Measurements from ENCODE around the gene SPRED2. TPM values are rescaled to one million over a fixed set of nuclear protein-coding genes. Genes with fewer than 3 reads are reported as not detected.

SPRED2 gene
- polyA plus RNA-seq, 2 of the 4 experiments (the other 2 are of a cell fraction) = 20.6 to 29.3 TPM

DNA sequence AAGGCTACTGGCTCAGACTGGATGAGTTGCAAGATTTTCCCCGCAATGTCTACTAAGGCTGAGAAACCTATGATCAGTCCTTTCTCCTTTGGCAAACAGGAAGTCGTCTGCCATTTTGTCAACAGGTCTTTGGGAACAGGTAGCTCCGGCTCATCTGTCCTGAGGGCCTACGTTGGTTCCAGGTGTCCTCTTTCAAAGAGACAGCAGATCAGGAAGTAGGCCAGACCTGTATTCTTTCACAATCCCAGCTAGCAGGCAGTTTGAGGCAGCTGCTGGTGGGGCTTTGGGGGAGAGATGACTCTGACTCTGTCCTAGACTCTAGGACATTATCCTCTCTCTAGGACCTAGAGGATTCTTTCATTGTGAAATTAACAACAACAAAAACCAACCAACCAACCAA lies 106.1 kb downstream of the SPRED2 start:
- ChIA-PET CTCF (interaction anchor here (0.9 to 1.5 kb wide), 3 partner anchors 15 to 135 kb away, joined by 3 to 4 read pairs (median 3); no protein-coding TSS in a partner anchor), POLR2A (no interaction called here)
- Histone ChIP-seq H3K4me1 (peaks cover 2% of the 10 kb centered on the region; the same call in 2 of the 3 replicates), H3K4me3 (no peak overlapping the region), H3K4me2 (no peak overlapping the region), H3K27ac (no peak overlapping the region), H3K9me3 (no peaks in the 10 kb centered on the region)
- no peak for DNase-seq (ENCODE audit: low read depth in 1 of 2, low spot score in 1 of 2)
- ATAC-seq = no peak
- 90% methylated on average over 4 of the region's 4 CpGs for WGBS (ENCODE audit: missing lambda C conversion rate)
- no peak for TF ChIP-seq CBX2 (IDR thresholded peaks at IDR 0.05; ENCODE audit: borderline replicate concordance, low read depth)
- no peak for TF ChIP-seq CHD2 (IDR thresholded peaks at IDR 0.05; ENCODE audit: low read length, partially characterized antibody)
- no peak for TF ChIP-seq HOXB13 (CRISPR knock-in tag; IDR thresholded peaks at IDR 0.05; ENCODE audit: low read depth)
- TF ChIP-seq MAFK (IDR thresholded peaks at IDR 0.05; ENCODE audit: partially characterized antibody) = no peak
- no peak for TF ChIP-seq FOXS1 (CRISPR knock-in tag; IDR thresholded peaks at IDR 0.05)
- TF ChIP-seq, protein P1, sequence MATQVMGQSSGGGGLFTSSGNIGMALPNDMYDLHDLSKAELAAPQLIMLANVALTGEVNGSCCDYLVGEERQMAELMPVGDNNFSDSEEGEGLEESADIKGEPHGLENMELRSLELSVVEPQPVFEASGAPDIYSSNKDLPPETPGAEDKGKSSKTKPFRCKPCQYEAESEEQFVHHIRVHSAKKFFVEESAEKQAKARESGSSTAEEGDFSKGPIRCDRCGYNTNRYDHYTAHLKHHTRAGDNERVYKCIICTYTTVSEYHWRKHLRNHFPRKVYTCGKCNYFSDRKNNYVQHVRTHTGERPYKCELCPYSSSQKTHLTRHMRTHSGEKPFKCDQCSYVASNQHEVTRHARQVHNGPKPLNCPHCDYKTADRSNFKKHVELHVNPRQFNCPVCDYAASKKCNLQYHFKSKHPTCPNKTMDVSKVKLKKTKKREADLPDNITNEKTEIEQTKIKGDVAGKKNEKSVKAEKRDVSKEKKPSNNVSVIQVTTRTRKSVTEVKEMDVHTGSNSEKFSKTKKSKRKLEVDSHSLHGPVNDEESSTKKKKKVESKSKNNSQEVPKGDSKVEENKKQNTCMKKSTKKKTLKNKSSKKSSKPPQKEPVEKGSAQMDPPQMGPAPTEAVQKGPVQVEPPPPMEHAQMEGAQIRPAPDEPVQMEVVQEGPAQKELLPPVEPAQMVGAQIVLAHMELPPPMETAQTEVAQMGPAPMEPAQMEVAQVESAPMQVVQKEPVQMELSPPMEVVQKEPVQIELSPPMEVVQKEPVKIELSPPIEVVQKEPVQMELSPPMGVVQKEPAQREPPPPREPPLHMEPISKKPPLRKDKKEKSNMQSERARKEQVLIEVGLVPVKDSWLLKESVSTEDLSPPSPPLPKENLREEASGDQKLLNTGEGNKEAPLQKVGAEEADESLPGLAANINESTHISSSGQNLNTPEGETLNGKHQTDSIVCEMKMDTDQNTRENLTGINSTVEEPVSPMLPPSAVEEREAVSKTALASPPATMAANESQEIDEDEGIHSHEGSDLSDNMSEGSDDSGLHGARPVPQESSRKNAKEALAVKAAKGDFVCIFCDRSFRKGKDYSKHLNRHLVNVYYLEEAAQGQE (IDR thresholded peaks at IDR 0.05) = no peak
- no peak for TF ChIP-seq TP53 (CRISPR knock-in tag; IDR thresholded peaks at IDR 0.05)
- TF ChIP-seq, protein P2, sequence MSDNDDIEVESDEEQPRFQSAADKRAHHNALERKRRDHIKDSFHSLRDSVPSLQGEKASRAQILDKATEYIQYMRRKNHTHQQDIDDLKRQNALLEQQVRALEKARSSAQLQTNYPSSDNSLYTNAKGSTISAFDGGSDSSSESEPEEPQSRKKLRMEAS (IDR thresholded peaks at IDR 0.05) = no peak
- TF ChIP-seq TFCP2L1 (CRISPR knock-in tag; IDR thresholded peaks at IDR 0.05) = no peak
- TF ChIP-seq EP300 (IDR thresholded peaks at IDR 0.05) = no peak
- no peak for TF ChIP-seq JUNB (IDR thresholded peaks at IDR 0.05)
- TF ChIP-seq FOSL2 (IDR thresholded peaks at IDR 0.05) = no peak
- no peak for TF ChIP-seq FOSL2 (CRISPR knock-in tag; IDR thresholded peaks at IDR 0.05)
- FAIRE-seq = no peak

DNA sequence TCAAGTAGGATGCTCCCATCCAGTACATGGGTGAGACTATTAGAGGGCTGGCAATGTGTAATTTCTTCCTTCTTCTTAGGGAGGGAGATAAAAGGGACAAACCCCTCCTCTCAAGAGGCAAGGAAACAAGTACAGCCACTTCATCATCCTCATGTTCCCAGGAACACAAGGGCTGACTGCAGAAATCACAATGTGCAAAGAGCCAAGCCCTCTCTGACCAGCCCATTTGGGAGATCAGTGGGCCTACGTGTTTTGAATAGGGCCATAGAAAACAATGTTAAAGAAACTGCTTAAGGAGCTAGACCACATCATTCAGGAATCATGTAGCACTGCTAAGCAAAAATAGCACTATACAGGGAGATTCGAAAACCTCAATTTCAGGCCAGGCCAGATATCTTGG lies 107.3 kb downstream of the SPRED2 start:
- POLR2A ChIA-PET = no interaction called here
- CTCF ChIA-PET = interaction anchor here (1.5 kb wide), 1 partner anchor 42 kb away, joined by 3 read pairs; no protein-coding TSS in a partner anchor
- Histone ChIP-seq H3K9me3 (no peaks in the 10 kb centered on the region), H3K4me1 (peaks cover 14% of the 10 kb centered on the region), H3K4me3 (no peak overlapping the region), H3K4me2 (no peak overlapping the region), H3K27ac (no peak overlapping the region)
- 91% methylated on average over 2 of the region's 2 CpGs for WGBS (ENCODE audit: missing lambda C conversion rate)
- TF ChIP-seq ESRRA (IDR thresholded peaks at IDR 0.05; ENCODE audit: borderline replicate concordance, low read length) = no peak
- TF ChIP-seq, protein P3, sequence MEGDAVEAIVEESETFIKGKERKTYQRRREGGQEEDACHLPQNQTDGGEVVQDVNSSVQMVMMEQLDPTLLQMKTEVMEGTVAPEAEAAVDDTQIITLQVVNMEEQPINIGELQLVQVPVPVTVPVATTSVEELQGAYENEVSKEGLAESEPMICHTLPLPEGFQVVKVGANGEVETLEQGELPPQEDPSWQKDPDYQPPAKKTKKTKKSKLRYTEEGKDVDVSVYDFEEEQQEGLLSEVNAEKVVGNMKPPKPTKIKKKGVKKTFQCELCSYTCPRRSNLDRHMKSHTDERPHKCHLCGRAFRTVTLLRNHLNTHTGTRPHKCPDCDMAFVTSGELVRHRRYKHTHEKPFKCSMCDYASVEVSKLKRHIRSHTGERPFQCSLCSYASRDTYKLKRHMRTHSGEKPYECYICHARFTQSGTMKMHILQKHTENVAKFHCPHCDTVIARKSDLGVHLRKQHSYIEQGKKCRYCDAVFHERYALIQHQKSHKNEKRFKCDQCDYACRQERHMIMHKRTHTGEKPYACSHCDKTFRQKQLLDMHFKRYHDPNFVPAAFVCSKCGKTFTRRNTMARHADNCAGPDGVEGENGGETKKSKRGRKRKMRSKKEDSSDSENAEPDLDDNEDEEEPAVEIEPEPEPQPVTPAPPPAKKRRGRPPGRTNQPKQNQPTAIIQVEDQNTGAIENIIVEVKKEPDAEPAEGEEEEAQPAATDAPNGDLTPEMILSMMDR (IDR thresholded peaks at IDR 0.05) = no peak
- TF ChIP-seq ZNF302 (CRISPR knock-in tag; IDR thresholded peaks at IDR 0.05) = no peak
- TF ChIP-seq HDAC2 (IDR thresholded peaks at IDR 0.05) = no peak
- TF ChIP-seq FOSB (CRISPR knock-in tag; IDR thresholded peaks at IDR 0.05) = no peak
- TF ChIP-seq MYC (IDR thresholded peaks at IDR 0.05; ENCODE audit: borderline replicate concordance, low read length) = no peak
- TF ChIP-seq CEBPB (IDR thresholded peaks at IDR 0.05) = no peak
- TF ChIP-seq HOXB13 (CRISPR knock-in tag; IDR thresholded peaks at IDR 0.05; ENCODE audit: low read depth) = no peak
- TF ChIP-seq NR3C1 (IDR thresholded peaks at IDR 0.05) = no peak
- TF ChIP-seq, protein P4, sequence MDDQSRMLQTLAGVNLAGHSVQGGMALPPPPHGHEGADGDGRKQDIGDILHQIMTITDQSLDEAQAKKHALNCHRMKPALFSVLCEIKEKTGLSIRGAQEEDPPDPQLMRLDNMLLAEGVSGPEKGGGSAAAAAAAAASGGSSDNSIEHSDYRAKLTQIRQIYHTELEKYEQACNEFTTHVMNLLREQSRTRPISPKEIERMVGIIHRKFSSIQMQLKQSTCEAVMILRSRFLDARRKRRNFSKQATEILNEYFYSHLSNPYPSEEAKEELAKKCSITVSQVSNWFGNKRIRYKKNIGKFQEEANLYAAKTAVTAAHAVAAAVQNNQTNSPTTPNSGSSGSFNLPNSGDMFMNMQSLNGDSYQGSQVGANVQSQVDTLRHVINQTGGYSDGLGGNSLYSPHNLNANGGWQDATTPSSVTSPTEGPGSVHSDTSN (IDR thresholded peaks at IDR 0.05) = no peak
- no peak for TF ChIP-seq KDM1A (IDR thresholded peaks at IDR 0.05; ENCODE audit: low read depth)
- TF ChIP-seq, protein P5, sequence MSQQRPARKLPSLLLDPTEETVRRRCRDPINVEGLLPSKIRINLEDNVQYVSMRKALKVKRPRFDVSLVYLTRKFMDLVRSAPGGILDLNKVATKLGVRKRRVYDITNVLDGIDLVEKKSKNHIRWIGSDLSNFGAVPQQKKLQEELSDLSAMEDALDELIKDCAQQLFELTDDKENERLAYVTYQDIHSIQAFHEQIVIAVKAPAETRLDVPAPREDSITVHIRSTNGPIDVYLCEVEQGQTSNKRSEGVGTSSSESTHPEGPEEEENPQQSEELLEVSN (IDR thresholded peaks at IDR 0.05; ENCODE audit: borderline replicate concordance, low read depth) = no peak
- TF ChIP-seq FOSL2 (IDR thresholded peaks at IDR 0.05) = no peak
- no peak for TF ChIP-seq FOSL2 (CRISPR knock-in tag; IDR thresholded peaks at IDR 0.05)
- no peak for ATAC-seq
- no peak for FAIRE-seq
- no peak for DNase-seq (ENCODE audit: low read depth in 1 of 2, low spot score in 1 of 2)
